Measurements from ENCODE around the gene CRYBA1. TPM values are rescaled to one million over a fixed set of nuclear protein-coding genes. Genes with fewer than 3 reads are reported as not detected.
"Not testable (repeated sequence)": the region's sequence is repeated elsewhere in the genome, so short reads cannot be mapped to it uniquely, and the experiment has no call there.

The CRYBA1 gene
- total RNA-seq, 1 donor from 2014 or later = 2.7 TPM

GRCh38 chr17:29256735-29257466 lies 10.2 kb downstream of the CRYBA1 start:
- Mint-ChIP-seq H3K27ac (ENCODE audit: unreplicated experiment) (no peak overlapping the region), H3K27me3 (ENCODE audit: unreplicated experiment) (no peaks in the 10 kb centered on the region), H3K36me3 (ENCODE audit: unreplicated experiment) (no peaks in the 10 kb centered on the region), H3K4me3 (ENCODE audit: unreplicated experiment) (no peak overlapping the region), H3K9me3 (ENCODE audit: unreplicated experiment) (no peaks in the 10 kb centered on the region), H3K4me1 (ENCODE audit: low read depth, unreplicated experiment) (peaks cover 4% of the 10 kb centered on the region)
- TF ChIP-seq, protein P1, sequence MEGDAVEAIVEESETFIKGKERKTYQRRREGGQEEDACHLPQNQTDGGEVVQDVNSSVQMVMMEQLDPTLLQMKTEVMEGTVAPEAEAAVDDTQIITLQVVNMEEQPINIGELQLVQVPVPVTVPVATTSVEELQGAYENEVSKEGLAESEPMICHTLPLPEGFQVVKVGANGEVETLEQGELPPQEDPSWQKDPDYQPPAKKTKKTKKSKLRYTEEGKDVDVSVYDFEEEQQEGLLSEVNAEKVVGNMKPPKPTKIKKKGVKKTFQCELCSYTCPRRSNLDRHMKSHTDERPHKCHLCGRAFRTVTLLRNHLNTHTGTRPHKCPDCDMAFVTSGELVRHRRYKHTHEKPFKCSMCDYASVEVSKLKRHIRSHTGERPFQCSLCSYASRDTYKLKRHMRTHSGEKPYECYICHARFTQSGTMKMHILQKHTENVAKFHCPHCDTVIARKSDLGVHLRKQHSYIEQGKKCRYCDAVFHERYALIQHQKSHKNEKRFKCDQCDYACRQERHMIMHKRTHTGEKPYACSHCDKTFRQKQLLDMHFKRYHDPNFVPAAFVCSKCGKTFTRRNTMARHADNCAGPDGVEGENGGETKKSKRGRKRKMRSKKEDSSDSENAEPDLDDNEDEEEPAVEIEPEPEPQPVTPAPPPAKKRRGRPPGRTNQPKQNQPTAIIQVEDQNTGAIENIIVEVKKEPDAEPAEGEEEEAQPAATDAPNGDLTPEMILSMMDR (IDR thresholded peaks at IDR 0.05; ENCODE audit: partially characterized antibody, unreplicated experiment) = no peak
- DNase-seq = no peak

- Mint-ChIP-seq H3K9me3 (ENCODE audit: unreplicated experiment) (no peaks in the 10 kb centered on the region), H3K4me1 (ENCODE audit: low read depth, unreplicated experiment) (peaks cover 4% of the 10 kb centered on the region), H3K27ac (ENCODE audit: unreplicated experiment) (no peak overlapping the region), H3K4me3 (ENCODE audit: unreplicated experiment) (no peak overlapping the region), H3K36me3 (ENCODE audit: unreplicated experiment) (no peaks in the 10 kb centered on the region), H3K27me3 (ENCODE audit: unreplicated experiment) (no peaks in the 10 kb centered on the region)
- no peak for DNase-seq
- TF ChIP-seq, protein P1 (IDR thresholded peaks at IDR 0.05; ENCODE audit: partially characterized antibody, unreplicated experiment) = no peak
Observed at GRCh38 chr17:29257756-29258155, 11.1 kb downstream of the CRYBA1 start.

DNA sequence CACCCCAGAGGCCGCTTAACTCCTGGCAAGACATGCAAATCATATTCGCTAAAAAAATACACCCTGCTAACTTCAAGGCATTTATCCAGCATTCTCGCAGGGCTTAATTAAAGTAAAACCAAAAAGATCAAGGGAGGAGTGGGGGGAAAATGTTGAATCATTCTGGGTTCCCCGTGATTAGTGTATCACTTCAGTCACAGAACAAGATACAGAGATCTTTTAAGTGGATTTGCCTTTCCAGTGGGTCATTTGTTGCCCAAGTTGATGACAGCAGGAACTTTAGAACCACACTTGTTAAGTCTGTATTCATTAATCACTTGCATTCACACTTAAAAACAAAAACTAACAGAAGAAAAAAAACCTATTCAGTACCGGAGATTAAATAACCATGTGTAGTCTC lies 17.3 kb downstream of the CRYBA1 start:
- Mint-ChIP-seq H3K4me1 (ENCODE audit: low read depth, unreplicated experiment) (no peaks in the 10 kb centered on the region), H3K36me3 (ENCODE audit: unreplicated experiment) (no peaks in the 10 kb centered on the region), H3K27ac (ENCODE audit: unreplicated experiment) (no peak overlapping the region), H3K27me3 (ENCODE audit: unreplicated experiment) (no peaks in the 10 kb centered on the region), H3K9me3 (ENCODE audit: unreplicated experiment) (no peaks in the 10 kb centered on the region), H3K4me3 (ENCODE audit: unreplicated experiment) (no peak overlapping the region)
- TF ChIP-seq, protein P1 (IDR thresholded peaks at IDR 0.05; ENCODE audit: partially characterized antibody, unreplicated experiment) = no peak
- no peak for DNase-seq

- not testable (repeated sequence) for H3K27ac Mint-ChIP-seq (ENCODE audit: unreplicated experiment); H3K4me1 Mint-ChIP-seq (ENCODE audit: low read depth, unreplicated experiment); H3K36me3 Mint-ChIP-seq (ENCODE audit: unreplicated experiment); H3K27me3 Mint-ChIP-seq (ENCODE audit: unreplicated experiment); H3K4me3 Mint-ChIP-seq (ENCODE audit: unreplicated experiment); DNase-seq; H3K9me3 Mint-ChIP-seq (ENCODE audit: unreplicated experiment)
Observed at GRCh38 chr17:29271980-29272379, 25.3 kb downstream of the CRYBA1 start.

- DNase-seq = no peak
- Mint-ChIP-seq H3K36me3 (ENCODE audit: unreplicated experiment) (peaks cover 5% of the 10 kb centered on the region), H3K27ac (ENCODE audit: unreplicated experiment) (no peak overlapping the region), H3K4me3 (ENCODE audit: unreplicated experiment) (no peak overlapping the region), H3K9me3 (ENCODE audit: unreplicated experiment) (peaks cover 1% of the 10 kb centered on the region), H3K4me1 (ENCODE audit: low read depth, unreplicated experiment) (peaks cover 1% of the 10 kb centered on the region), H3K27me3 (ENCODE audit: unreplicated experiment) (no peaks in the 10 kb centered on the region)
- TF ChIP-seq, protein P1 (IDR thresholded peaks at IDR 0.05; ENCODE audit: partially characterized antibody, unreplicated experiment) = no peak
Observed at GRCh38 chr17:29273924-29274323, 27.3 kb downstream of the CRYBA1 start.

Data from glutamatergic neuron (in vitro differentiated cells).